GM12878 (cell line): Measurements from ENCODE around the gene ZSCAN10. TPM values are rescaled to one million over a fixed set of nuclear protein-coding genes. Genes with fewer than 3 reads are reported as not detected.

Experiments
- ATAC-seq: fragments of 200-7000 bp; cut with Tn5 transposase; 3 replicates; pipeline ENCODE4 v1.9.1; 2020; ENCODE audit warnings: mild to moderate bottlenecking, moderate library complexity
- BruUV-seq: library from RNA; stranded (reverse); fragments of 400-500 nt; replicated peaks from 2 replicates; lab custom pipeline; 2021; lab: Mats Ljungman, UMichigan
- CTCF ChIA-PET: fragments of 300-600 bp; sonication (Branson Sonifier 250); formaldehyde crosslinking; extraction: SDS; loops from one replicate; lab custom pipeline; 2021; ENCODE audit warnings: inconsistent platforms; lab: Yijun Ruan, JAX
- POLR2A ChIA-PET: fragments of 350-600 bp; formaldehyde crosslinking; extraction: SDS; loops from one replicate; lab custom pipeline; 2021; ENCODE audit warnings: inconsistent platforms; lab: Charles Lee
- RAD21 ChIA-PET: fragments of 300-600 bp; sonication (Branson Sonifier 250); formaldehyde crosslinking; loops from one replicate; lab custom pipeline; 2023; ENCODE audit warnings: antibody characterized with exemption; ENCODE audit not compliant: unreplicated experiment; lab: Charles Lee
- SMC1A ChIA-PET: fragments of 300-600 bp; sonication (Branson Sonifier 250); formaldehyde crosslinking; loops from one replicate; lab custom pipeline; 2023; ENCODE audit not compliant: unreplicated experiment, uncharacterized antibody; lab: Charles Lee
- DNase-seq: peaks from one replicate; pipeline ENCODE4 v3.0.0-alpha.2; 2011; ENCODE audit warnings: low read depth, low spot score
- FAIRE-seq: peaks from 3 replicates; lab custom pipeline; 2011; peaks lifted over from hg19 to GRCh38; lab: Jason Lieb, UNC
- H2AFZ ChIP-seq: 2 replicates; pipeline ENCODE4 v1.6.0; 2011; ENCODE audit warnings: low read depth, low read length, control low read depth; ENCODE audit not compliant: control insufficient read depth
- H3K27ac ChIP-seq: 2 replicates; pipeline ENCODE4 v1.5.1; 2011; ENCODE audit warnings: control low read depth; ENCODE audit not compliant: control insufficient read depth, insufficient read depth
- H3K27me3 ChIP-seq, 2 experiments: replicated peaks in 1 of 2; 2 replicates each; pipeline versions ENCODE4 v1.6.0 to v1.6.1; 2011; ENCODE audit warnings: low read length in 1 of 2; ENCODE audit not compliant: control insufficient read depth in 2 of 2, insufficient read depth in 2 of 2
- H3K36me3 ChIP-seq, 2 experiments: 2 replicates each; pipeline ENCODE4 v1.5.1; 2011; ENCODE audit warnings: low read length in 1 of 2; ENCODE audit not compliant: control insufficient read depth in 2 of 2, insufficient read depth in 2 of 2
- H3K4me1 ChIP-seq: 2 replicates; pipeline ENCODE4 v1.6.1; 2011; ENCODE audit warnings: mild to moderate bottlenecking, low read length, moderate library complexity, mixed read lengths; ENCODE audit not compliant: control insufficient read depth, insufficient read depth
- H3K4me2 ChIP-seq: 2 replicates; pipeline ENCODE4 v1.6.0; 2011; ENCODE audit warnings: control low read depth; ENCODE audit not compliant: control insufficient read depth, insufficient read depth
- H3K4me3 ChIP-seq: fragments of 200-600 bp; sonication (generic); 2 replicates; pipeline ENCODE4 v1.5.1; 2016
- H3K79me2 ChIP-seq: 2 replicates; pipeline ENCODE4 v1.6.0; 2011; ENCODE audit warnings: low read length; ENCODE audit not compliant: control insufficient read depth, insufficient read depth
- H3K9ac ChIP-seq: 2 replicates; pipeline ENCODE4 v1.8.0; 2011; ENCODE audit warnings: low read length, control low read depth, mixed read lengths; ENCODE audit not compliant: control insufficient read depth, insufficient read depth
- H3K9me3 ChIP-seq: replicated peaks from 3 replicates; pipeline ENCODE4 v1.5.1; 2011; ENCODE audit warnings: mild to moderate bottlenecking, low read length; ENCODE audit not compliant: control insufficient read depth, insufficient read depth
- H4K20me1 ChIP-seq: 2 replicates; pipeline ENCODE4 v1.6.0; 2011; ENCODE audit not compliant: control insufficient read depth, insufficient read depth
- CBX3 ChIP-seq: fragments of 200-600 bp; sonication (generic); IDR thresholded peaks from 2 replicates; pipeline ENCODE4 v1.6.1; 2016; ENCODE audit warnings: low read depth, borderline replicate concordance
- EGR1 ChIP-seq, 2 experiments: IDR thresholded peaks; 1 replicate in 1 of 2; 2 replicates in 1 of 2; pipeline ENCODE4 v1.6.1; 2011 to 2012; ENCODE audit warnings: low read depth in 2 of 2, low read length in 2 of 2, borderline replicate concordance in 1 of 2, mild to moderate bottlenecking in 1 of 2, moderate library complexity in 1 of 2
- EP300 ChIP-seq, 2 experiments: fragments of 150-350 bp in 1 of 2; IDR thresholded peaks; 2 replicates each; pipeline ENCODE4 v1.6.1; 2011 to 2012; ENCODE audit warnings: low read depth in 2 of 2, low read length in 2 of 2, borderline replicate concordance in 1 of 2, improper control_type of control experiment in 1 of 2, inconsistent platforms in 1 of 2; ENCODE audit not compliant: control insufficient read depth in 1 of 2
- NR2C1 ChIP-seq: fragments of 450-650 bp; IDR thresholded peaks from 2 replicates; pipeline ENCODE4 v1.6.1; 2017; ENCODE audit warnings: antibody characterized with exemption, mild to moderate bottlenecking, moderate library complexity
- NRF1 ChIP-seq: conservative IDR thresholded peaks from 2 replicates; pipeline ENCODE4 v1.6.1; 2011; ENCODE audit warnings: mild to moderate bottlenecking, low read depth, low read length, improper control_type of control experiment
- RELA ChIP-seq: fragments of 450-650 bp; IDR thresholded peaks from 2 replicates; pipeline ENCODE4 v1.8.0; 2014; ENCODE audit warnings: borderline replicate concordance; ENCODE audit not compliant: partially characterized antibody
- RFX5 ChIP-seq: IDR thresholded peaks from 2 replicates; pipeline ENCODE4 v1.6.1; 2011; ENCODE audit warnings: low read depth, low read length, improper control_type of control experiment
- STAT1 ChIP-seq: fragments of 450-650 bp; conservative IDR thresholded peaks from 2 replicates; pipeline ENCODE4 v1.6.1; 2014; ENCODE audit warnings: antibody characterized with exemption, mild to moderate bottlenecking
- TCF7 ChIP-seq: IDR thresholded peaks from 2 replicates; pipeline ENCODE4 v1.6.1; 2014; ENCODE audit warnings: antibody characterized with exemption, borderline replicate concordance
- ZBED1 ChIP-seq: IDR thresholded peaks from 2 replicates; pipeline ENCODE4 v1.6.1; 2016; ENCODE audit warnings: borderline replicate concordance
- ZNF274 ChIP-seq: IDR thresholded peaks from one replicate; pipeline ENCODE4 v1.8.0; 2011; ENCODE audit not compliant: insufficient read length, insufficient read depth
- WGBS: methylation state at CpG from one replicate; pipeline ENCODE4 v1.1.6; 2016; ENCODE audit warnings: low lambda C conversion rate; ENCODE audit not compliant: insufficient replicate concordance, insufficient coverage; ENCODE audit errors: missing lambda C conversion rate; 5-methylcytosine and 5-hydroxymethylcytosine counted together
- in situ Hi-C: fragments of 300-500 bp; cut with MboI; formaldehyde crosslinking; loops from 9 replicates; pipeline ENCODE4 v1.14.3; 2018; ENCODE audit warnings: mixed read lengths
- intact Hi-C: fragments of 100-400 bp; cut with micrococcal nuclease; formaldehyde crosslinking; loops from one replicate; pipeline ENCODE4 v1.14.2; 2022; ENCODE audit not compliant: unreplicated experiment
- polyA plus RNA-seq, 11 experiments: library from polyadenylated mRNA; depleted of rRNA in 4 of 11; unstranded in 6 of 11; stranded (reverse) in 5 of 11; fragments of >200 nt; fragmentation: Nextera tagmentation in 4 of 11; fragmentation: Illumina TruSeq in 1 of 11; extraction: Ambion mirVana in 4 of 11; extraction: Trizol in 1 of 11; gene quantifications; 1 replicate in 1 of 11; 2 replicates in 10 of 11; pipeline versions ENCODE4 v1.2.1 to v1.2.3, GENCODE V29; 2011 to 2016; ENCODE audit warnings: inconsistent platforms in 2 of 11, missing spikeins in 2 of 11, low read depth in 1 of 11
- total RNA-seq, 4 experiments: library from RNA; depleted of rRNA in 3 of 4; stranded (reverse); fragments of >200 nt in 3 of 4; fragmentation: Illumina TruSeq in 1 of 4; extraction: Trizol in 1 of 4; gene quantifications; 2 replicates each; pipeline versions ENCODE4 v1.2.1 to v1.2.3, GENCODE V29; 2013 to 2021
- TF ChIP-seq, protein P1 (sequence below): IDR thresholded peaks from 2 replicates; pipeline ENCODE4 v1.6.1; 2012; ENCODE audit warnings: low read length, inconsistent platforms

Gene ZSCAN10
- total and polyA plus RNA-seq, 10 of the 15 experiments (the other 5 are each of a cell fraction or from before 2014, with no cell fraction given): 0.06 to 0.33 TPM; not detected in 8

DNA sequence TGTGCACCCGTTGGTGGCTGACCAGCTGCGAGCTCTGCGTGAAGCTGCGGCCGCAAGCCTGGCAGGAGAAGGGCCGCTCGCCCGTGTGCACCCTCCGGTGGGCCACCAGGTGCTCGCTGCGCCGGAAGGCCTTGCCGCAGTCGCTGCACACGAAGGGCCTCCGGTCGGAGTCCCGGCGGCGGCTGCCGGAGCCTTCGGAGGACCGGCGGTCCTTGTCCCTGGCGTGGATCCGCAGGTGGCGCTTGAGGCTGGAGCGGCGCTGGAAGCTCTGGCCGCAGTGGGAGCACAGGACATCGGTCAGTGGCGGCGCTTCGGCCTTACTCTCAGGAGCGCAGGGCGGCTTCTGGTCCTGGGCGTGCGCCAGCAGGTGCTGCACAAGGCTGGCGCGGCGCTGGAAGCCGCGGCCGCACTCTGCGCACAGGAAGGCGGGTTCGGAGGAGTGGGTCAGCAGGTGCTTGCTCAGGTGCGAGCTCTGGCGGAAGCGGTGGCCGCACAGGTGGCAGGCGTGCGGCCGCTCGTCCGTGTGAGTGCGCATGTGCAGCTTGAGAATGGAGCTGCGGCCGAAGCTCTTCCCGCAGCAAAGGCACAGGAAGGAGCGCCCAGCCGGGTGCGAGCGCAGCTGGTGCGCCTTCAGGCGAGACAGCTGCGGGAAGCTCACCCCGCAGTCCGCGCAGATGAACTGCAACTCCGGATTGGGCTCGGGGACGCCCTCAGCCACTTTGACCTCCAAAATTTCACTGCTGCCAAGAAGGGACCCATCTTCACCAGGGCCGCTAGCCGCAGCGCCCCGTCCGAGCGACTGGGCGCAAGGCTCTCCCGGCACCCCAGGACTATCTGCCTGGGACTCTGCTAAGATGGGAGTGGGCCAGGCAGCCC is 9.1 kb downstream of the ZSCAN10 start:
- ATAC-seq (no peak), FAIRE-seq (no peak), DNase-seq (no peak)
- ChIA-PET POLR2A (no interaction called here), SMC1A (no interaction called here), CTCF (interaction anchor here (1.1 to 21.2 kb wide), 4 partner anchors 15 to 39 kb away, joined by 3 to 396 read pairs (median 6); no protein-coding TSS in a partner anchor), RAD21 (no interaction called here)
- BruUV-seq: no TSS peak
- WGBS: 89% methylated on average over 79 of the region's 81 CpGs
- no peaks in the 10 kb centered on the region for H3K27me3 ChIP-seq
- no peak overlapping the region for H2AFZ ChIP-seq
- H3K4me2 ChIP-seq: no peak overlapping the region
- H3K27ac ChIP-seq: no peak overlapping the region
- H3K36me3 ChIP-seq: no peaks in the 10 kb centered on the region
- H3K9me3 ChIP-seq: no peaks in the 10 kb centered on the region
- H3K4me3 ChIP-seq: no peak overlapping the region
- in situ Hi-C loops: no loop called here
- H4K20me1 ChIP-seq: no peaks in the 10 kb centered on the region
- TF ChIP-seq ZBED1 (no peak), TCF7 (no peak), RELA (no peak), EGR1 (IDR thresholded peaks at IDR 0.05; ENCODE audit: borderline replicate concordance in 1 of 2, low read depth in 2 of 2, low read length in 2 of 2) (no peak), STAT1 (no peak), NR2C1 (no peak), EP300 (IDR thresholded peaks at IDR 0.05; ENCODE audit: borderline replicate concordance in 1 of 2, control insufficient read depth in 1 of 2, low read depth in 2 of 2, low read length in 2 of 2) (no peak), RFX5 (no peak), NRF1 (no peak), CBX3 (no peak), ZNF274 (no peak)
- TF ChIP-seq, protein P1, sequence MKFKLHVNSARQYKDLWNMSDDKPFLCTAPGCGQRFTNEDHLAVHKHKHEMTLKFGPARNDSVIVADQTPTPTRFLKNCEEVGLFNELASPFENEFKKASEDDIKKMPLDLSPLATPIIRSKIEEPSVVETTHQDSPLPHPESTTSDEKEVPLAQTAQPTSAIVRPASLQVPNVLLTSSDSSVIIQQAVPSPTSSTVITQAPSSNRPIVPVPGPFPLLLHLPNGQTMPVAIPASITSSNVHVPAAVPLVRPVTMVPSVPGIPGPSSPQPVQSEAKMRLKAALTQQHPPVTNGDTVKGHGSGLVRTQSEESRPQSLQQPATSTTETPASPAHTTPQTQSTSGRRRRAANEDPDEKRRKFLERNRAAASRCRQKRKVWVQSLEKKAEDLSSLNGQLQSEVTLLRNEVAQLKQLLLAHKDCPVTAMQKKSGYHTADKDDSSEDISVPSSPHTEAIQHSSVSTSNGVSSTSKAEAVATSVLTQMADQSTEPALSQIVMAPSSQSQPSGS: no peak
- intact Hi-C loops: no loop called here
- H3K9ac ChIP-seq: no peak overlapping the region
- H3K79me2 ChIP-seq: no peaks in the 10 kb centered on the region
- H3K4me1 ChIP-seq: no peaks in the 10 kb centered on the region
